CD4-positive, alpha-beta T cell treated with Interleukin-21 for 1 hour (primary cell): ENCODE measurements around the gene EXOC5.
"Not testable (repeated sequence)": the region's sequence is repeated elsewhere in the genome, so short reads cannot be mapped to it uniquely, and the experiment has no call there.

Experiments used
- DNase-seq: peaks from one replicate; pipeline ENCODE4 v3.0.0-alpha.2; 2020

Gene EXOC5

GRCh38 chr14:57246933-57247657 is 21.6 kb downstream of the EXOC5 start:
- DNase-seq = no peak

- DNase-seq = no peak
Observed at GRCh38 chr14:57245941-57246340, 22.8 kb downstream of the EXOC5 start.

- no peak for DNase-seq
Observed at GRCh38 chr14:57244106-57244505, 24.6 kb downstream of the EXOC5 start.

GRCh38 chr14:57243320-57243719 is 25.4 kb downstream of the EXOC5 start:
- no peak for DNase-seq

- DNase-seq = not testable (repeated sequence)
Observed at GRCh38 chr14:57240115-57240514, 28.6 kb downstream of the EXOC5 start.

- no peak for DNase-seq
Observed at GRCh38 chr14:57232006-57232405, 36.7 kb downstream of the EXOC5 start.

GRCh38 chr14:57228320-57228719 is 40.4 kb downstream of the EXOC5 start:
- DNase-seq = not testable (repeated sequence)

- no peak for DNase-seq
Observed at GRCh38 chr14:57227083-57227482, 41.6 kb downstream of the EXOC5 start.

GRCh38 chr14:57221931-57222330 is 46.8 kb downstream of the EXOC5 start:
- DNase-seq = no peak

GRCh38 chr14:57212919-57213318 is 55.8 kb downstream of the EXOC5 start:
- no peak for DNase-seq

GRCh38 chr14:57209561-57209960 is 59.1 kb downstream of the EXOC5 start:
- DNase-seq = no peak

GRCh38 chr14:57205938-57206337 is 62.8 kb downstream of the EXOC5 start:
- DNase-seq = no peak

GRCh38 chr14:57202672-57203071 is 66.0 kb downstream of the EXOC5 start:
- peak; percentile 19 for DNase-seq

- no peak for DNase-seq
Observed at GRCh38 chr14:57199921-57200320, 68.8 kb downstream of the EXOC5 start.

GRCh38 chr14:57189070-57189469 is 79.6 kb downstream of the EXOC5 start:
- DNase-seq = no peak

GRCh38 chr14:57182760-57183503 is 85.8 kb downstream of the EXOC5 start:
- no peak for DNase-seq

GRCh38 chr14:57179273-57179672 is 89.4 kb downstream of the EXOC5 start:
- no peak for DNase-seq

- no peak for DNase-seq
Observed at GRCh38 chr14:57174466-57174865, 94.2 kb downstream of the EXOC5 start.

GRCh38 chr14:57171903-57172302 is 96.8 kb downstream of the EXOC5 start:
- no peak for DNase-seq

GRCh38 chr14:57171363-57171762 is 97.3 kb downstream of the EXOC5 start:
- no peak for DNase-seq

- DNase-seq = no peak
Observed at GRCh38 chr14:57169901-57170300, 98.8 kb downstream of the EXOC5 start.

GRCh38 chr14:57168138-57168679 is 100.5 kb downstream of the EXOC5 start:
- no peak for DNase-seq

GRCh38 chr14:57161583-57162234 is 107.0 kb downstream of the EXOC5 start:
- no peak for DNase-seq

GRCh38 chr14:57160333-57160732 is 108.4 kb downstream of the EXOC5 start:
- no peak for DNase-seq
